Pulmonary artery endothelial cell (primary cell): Measurements from ENCODE around the gene KIF5C. TPM values are rescaled to one million over a fixed set of nuclear protein-coding genes. Genes with fewer than 3 reads are reported as not detected.

Experiments
- DNase-seq: peaks from one replicate; pipeline ENCODE4 v3.0.0-alpha.2; 2011; ENCODE audit warnings: low read depth, low spot score
- total RNA-seq: library from RNA; depleted of rRNA; stranded (reverse); fragments of >200 nt; gene quantifications from 2 replicates; pipeline ENCODE4 v1.2.3, GENCODE V29; 2014

KIF5C gene
- total RNA-seq, 1 donor from 2014 or later, result under 0.01 TPM

DNA sequence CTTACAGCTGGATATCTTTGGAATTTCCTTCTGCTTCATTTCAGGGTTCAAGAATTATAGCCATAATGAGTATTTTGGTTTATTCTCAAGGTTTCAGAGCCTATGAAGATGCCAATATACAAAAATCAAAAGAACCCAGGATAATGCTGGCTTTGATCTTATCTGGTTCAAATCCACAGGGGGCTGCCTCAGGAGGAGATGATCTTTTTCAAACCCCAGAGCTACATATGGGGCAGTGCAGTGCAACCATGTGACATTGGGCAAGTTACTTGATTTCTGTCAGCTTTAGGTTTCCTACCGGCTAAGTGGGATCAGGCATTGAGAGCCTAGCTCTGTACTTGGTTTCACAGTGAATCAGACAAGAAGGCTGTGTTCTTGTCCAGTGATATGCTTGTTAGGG lies 140.5 kb downstream of the KIF5C start:
- DNase-seq, result no peak

DNA sequence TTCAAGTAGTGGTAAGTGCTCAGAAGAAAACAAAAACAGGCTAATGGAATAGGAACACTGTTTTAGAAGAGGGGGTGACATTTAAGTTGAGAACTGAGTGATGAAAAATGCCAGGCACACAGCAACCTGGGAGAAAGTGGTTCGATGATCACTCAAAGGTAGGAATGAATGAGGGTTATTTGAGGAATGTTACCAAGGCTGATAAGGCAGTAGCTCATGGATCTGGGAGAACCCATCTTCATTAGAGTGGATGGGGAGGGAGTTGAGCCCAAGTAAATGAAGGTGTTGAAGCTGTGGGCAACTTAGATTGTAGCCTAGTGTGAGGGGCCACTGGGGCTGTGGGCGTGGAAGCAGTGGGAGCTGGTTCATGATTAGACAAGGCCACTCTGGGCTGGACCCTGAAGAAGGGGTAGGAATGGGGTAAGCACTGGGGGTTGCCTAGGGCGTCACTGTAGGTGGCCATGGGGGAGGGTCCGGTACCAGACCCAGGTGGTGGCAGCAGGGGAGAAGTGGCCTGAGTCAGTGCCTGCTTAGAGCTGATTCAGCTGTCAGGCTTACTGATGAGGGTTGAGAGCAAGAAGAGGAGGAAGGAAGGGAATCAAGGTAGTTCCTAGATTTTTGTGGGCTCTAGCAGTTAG lies 141.0 kb downstream of the KIF5C start:
- DNase-seq, result no peak

DNA sequence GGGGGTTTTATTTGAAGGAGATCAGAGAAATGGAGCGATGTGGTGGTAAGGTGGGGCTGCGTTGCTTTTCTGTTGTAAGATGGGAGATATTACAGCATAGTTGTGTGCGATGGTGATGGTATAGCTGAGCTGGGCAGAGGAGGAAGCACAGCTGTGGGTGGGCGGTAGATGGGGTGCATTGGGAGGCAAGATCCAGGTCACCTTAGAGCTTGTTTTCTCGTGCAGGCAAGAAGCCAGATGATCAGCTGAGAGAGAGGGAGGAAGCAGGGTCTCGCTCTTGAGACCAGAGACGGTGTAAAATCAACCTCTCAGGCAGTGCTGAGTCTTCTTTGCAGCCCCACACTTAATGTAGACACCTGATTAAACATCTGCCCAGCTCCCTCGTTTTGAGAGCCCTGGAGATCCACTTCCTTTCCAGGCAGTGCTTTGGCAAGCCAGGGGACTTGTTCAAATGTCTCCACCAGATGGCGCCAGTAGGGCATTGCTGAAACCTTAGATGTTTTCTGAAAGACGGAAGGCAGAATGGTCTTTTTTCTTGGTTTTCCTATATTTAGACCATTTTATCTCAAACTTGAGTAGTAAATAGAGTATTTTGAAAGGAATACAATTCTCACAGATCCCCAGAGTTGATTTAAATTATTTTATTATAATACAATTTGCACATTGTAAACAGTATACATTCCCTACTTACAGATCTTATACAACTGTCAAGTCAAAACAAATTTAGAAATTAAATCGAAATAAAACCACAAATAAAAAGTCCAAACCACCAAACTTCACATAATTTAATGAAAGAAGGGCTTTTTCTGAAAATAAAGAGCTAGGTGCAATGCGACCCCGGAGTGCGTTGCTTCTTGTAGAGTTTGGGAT lies 142.3 kb downstream of the KIF5C start:
- peak; percentile 32 for DNase-seq

DNA sequence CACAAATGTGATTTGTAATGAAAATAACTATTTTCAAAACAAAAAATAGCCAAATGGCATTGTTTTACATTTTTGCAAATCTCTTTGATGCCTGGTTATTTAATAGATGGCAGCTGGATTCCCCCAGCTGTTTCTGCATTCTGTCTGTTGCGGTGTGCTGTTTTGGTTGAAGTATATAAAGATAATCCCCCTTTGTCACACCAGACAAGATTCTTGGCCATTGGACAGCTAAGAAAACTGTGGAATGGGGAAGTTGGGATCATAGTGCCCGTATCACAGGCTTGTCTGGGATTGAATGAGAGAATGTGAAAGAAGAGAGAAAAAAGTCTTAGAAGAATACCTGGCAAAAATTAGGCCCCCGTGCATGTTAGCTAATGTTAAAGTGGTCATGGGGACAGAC lies 144.0 kb downstream of the KIF5C start:
- no peak for DNase-seq

DNA sequence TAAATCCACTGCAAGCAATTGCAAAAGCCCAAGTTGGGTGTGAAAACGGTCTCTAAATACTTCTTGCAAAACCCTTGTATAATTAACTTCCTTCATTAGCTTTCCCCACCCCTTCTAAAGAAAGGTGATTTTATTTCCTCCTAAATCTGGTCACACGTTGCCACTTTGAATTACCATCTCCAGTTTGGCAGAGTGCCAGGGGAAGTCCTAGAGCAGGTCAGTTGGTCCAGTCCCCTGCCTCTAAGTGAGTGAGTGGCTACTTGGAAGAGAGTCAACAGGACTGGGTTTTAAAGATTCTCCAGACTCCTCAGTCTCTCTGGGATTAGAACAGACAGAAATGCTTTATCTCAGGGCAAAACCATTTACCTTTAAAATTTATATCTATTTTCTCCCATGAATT lies 144.7 kb downstream of the KIF5C start:
- no peak for DNase-seq

DNA sequence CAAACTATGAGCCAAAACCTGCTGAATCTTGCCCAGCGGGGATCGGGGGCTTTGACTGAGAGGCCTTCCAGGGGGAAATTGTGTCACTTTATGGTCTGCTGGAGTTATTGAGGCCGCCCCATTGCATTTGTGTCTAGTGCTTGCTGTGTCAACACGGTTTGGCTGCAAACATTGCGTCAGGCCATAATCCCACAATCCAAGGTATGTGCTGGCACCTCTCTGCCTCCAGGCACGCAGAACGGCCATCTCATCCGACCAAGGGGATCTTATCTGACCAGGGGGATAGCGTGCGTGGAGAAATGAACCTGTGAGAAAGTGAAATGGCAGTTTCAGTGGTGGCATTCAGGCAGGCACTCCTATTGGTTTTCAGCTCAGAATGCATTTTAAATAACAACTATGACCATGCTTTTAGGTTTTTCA lies 145.4 kb downstream of the KIF5C start:
- DNase-seq, result no peak

DNA sequence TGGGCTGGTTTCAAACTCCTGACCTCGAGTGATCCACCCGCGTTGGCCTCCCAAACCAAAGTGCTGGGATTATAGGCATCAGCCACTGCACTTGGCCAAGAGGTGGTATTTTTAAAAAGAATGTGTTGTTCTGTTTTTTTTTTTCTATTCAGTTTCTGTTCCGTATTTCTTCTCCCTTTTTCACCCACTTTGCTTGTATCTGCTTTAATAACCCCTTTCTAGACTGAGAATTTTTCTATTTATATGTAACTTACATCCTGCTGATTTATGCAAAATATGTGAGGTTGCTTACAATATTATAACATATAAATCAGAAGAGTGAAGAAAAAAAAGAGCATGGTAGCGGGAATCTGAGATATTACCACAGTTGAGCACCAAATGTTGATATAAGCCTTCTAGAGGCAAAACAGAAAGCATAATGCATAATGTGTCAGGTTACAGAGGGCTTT lies 146.3 kb downstream of the KIF5C start:
- no peak for DNase-seq

DNA sequence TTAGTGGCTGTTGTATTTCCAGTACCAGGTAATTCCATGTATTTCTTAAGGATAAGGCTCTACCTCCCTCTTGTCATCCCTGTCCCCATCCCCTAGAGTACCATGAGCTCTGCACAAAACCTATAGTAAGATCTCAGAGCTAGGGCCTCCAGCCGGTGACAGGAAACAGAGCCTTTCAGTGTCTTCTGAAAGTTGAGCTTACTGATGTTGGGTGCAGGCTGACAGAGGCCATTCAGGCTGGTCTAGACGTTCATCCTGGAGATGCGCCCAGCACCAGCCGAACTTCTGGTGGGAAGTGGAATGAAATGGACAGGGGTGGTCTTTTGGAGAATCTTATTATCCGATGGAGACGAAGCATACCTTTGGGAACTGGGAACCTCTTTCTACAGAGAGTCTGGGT lies 146.7 kb downstream of the KIF5C start:
- DNase-seq, result no peak

DNA sequence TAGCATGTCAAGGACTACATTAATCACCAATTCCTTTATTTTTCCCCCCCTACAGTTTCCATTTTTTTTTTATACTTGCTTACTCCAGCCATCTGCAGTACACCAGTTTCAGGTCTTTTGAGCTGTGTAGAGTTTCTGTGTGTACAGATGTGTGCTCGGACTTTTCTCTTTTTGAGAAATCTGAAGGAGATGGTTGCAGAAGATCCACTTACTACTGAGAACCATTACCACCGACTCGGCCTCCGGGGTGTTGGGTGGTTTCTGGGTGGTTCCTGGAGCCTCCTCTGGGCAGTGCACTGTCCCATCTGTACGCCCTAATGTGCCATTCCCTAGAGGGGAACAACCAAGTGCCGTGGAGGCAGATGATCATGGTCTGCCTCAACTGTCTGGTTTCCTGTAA lies 148.1 kb downstream of the KIF5C start:
- DNase-seq, result no peak

DNA sequence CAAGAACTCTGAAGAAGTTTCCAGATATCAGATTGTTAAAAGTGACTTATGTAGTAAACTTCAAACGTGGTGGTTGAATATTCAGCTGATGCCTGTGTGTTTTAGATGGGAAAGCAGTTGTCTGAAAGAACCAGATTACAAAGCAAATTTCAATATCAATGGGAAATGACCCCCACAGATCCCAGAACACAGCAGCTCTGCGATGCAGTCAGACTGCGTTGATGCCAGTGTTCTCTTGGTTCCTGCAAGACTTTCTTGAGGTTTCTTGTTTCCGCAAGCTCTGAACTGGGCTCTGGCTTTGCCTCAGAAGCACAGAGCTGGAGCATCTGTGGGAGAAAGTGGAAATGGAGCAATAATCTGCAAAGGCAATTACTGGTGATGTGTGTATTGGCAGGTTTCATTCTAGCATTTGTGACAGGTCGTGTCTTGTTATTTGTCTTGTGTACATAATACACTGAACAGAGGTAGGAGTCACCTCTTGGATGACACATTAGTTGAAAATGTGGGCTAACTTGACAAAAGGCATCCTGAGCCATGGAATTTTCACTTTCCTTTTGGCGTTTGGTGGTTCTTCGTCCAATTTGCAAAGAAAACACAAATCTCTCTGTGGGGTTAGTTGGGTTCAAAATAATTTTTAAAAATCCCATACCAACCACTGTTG lies 152.7 kb downstream of the KIF5C start:
- no peak for DNase-seq

DNA sequence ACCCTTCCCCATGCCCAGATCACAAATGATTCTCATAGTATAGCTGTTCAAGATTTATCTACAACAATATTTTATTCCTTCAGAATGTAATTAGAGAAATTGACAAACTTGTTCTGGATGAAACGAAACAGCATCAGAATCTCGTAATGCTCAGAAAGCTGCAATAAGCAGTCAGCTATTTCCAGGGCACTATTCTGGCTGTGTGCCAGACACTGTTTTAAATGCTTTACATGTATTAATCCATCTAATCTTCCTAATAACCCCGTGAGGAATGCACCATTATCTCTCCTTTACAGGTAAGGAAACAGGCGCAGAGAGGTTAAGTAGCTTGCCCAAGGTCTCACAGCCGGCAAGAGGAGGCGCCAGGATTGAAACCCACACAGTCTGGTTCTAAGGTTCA lies 153.3 kb downstream of the KIF5C start:
- DNase-seq, result no peak

DNA sequence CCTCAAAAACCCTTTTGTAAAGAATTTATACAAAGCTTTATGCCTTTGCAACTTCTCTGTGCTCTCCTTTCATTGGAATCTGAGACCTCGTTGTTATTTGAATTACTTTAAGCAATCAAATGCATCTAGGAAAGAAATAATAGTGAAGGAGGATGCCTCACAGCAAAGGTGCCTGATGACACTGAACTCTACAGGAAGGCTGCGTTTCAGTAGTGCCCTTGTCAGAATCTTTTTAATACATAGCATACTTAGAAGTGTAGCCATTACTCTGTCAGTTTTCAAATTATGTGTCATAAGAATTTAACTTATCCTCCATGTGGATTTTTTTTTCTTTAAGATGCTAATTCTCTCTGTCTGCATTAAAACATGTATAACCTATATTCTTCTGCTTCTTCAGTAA lies 153.9 kb downstream of the KIF5C start:
- no peak for DNase-seq

DNA sequence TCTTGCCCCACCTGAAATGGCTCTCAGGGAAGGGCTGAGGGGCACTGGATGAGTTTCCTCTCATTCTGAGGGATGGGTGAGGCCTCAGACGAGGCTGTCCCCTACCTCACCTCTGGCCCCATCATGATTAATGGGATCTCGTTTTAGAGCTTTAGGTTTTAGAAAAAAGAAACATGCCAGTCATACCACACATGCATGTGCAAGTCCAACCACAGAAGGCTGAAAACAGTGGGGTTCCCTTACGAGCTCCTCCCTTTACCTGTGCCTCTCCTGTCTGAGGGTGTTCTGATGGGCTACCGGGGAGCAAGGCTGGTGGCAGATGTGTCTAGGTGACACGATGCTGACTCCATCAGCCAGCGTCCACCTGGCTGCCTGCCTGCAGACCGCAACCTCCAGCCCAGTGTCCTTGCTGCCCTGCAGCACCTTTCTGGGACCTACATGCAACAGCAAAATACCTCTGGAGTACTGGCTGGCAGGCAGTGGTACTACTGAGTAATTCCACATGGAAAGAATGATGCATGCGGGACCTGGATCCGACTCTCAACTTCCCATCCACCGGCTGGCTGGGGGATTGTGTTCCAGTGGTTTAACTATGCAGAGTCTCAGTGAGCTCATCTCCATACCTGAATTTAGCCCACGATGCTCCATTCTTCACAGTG lies 154.4 kb downstream of the KIF5C start:
- no peak for DNase-seq

DNA sequence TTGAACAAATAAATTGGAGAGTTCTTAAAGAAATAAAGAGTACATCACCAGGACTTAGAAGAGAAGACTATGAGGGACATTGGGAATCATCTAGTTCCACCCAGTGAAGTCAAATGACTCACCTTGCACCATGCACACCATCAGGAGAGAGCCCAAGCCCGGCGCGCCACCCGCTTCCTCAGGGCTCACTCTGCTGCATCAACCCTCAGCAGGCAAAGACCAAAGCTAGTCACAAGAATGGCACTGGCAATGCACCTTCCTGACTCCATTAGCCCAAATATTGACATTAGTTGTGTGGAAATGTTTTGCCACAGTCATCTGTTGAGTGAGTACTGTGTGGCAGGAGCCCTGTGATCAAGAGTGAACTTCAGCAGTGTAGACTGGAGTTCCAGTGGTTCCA lies 156.4 kb downstream of the KIF5C start:
- no peak for DNase-seq

DNA sequence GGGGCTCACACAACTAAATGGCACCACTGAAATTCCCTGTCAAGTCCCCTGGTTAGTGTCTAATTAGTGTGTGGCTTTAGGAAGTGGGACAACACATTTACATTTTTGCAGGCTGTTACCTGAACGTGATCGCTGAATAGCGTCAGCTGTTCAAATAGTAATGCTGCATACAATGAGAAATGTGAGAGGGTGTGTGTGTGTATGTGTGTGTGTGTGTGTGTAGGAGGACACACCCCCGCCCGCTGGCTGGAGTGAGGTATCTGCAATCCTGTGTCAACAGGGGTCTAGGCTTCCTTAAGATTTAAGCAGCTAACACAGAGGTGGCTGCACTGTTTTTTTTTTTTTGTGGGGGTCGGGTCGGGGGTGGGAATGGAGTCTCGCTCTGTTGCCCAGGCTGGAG lies 158.7 kb downstream of the KIF5C start:
- DNase-seq, result no peak

DNA sequence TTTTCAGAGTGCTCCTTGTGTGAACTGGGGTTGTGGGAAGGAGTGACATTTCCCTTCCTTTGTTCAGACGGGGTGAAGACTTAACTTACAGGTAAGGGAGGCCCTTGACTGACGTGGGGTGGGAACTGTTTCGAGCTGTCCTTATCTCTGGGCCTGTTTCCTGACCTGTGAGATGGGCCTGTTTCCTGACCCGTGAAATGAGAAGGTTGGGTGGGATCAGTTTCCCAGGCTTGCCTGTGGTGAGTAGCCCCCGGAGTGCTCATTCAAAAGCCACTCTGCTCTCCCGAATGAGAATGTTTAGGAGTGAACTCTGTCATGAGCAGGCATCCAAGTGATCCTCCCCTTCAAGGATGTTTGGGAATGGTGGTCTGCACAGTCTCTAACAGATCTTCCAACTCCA lies 159.4 kb downstream of the KIF5C start:
- no peak for DNase-seq

DNA sequence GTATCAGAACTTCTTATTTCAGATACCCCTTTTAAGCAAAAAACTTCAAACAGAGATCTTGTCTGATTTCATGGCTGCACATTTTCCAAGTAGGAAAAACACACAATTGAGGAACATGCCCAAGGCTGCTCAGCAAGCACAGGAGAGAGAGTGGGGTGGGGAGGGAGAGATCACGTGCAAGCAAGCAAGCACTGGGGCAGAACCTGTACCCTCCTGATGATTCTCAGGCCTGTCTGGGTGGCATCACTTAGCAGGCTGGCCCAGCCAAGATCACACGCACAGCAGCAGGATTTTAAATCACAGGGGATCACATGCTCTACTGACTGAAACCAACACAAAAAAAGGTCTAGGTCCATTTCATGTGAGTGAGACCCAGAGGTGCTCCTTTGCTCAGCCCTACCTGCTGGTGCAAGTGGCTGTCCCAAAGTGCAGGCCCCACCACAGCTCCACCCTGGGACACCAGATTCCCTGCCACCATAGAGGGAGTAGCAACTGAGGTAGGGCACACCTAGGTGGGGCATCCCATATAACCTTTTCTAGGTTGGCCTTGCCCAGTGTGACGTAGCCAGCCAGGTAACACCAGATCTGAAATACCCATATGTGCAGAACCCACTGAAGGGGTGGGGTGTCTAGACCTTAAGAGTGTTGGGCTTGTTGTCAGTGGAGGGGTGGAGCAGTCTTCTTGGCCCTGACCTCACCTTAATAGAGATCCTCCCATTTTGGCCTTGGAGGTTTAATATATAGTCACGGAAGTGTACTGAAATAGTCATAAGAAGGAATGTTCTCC lies 161.7 kb downstream of the KIF5C start:
- no peak for DNase-seq

DNA sequence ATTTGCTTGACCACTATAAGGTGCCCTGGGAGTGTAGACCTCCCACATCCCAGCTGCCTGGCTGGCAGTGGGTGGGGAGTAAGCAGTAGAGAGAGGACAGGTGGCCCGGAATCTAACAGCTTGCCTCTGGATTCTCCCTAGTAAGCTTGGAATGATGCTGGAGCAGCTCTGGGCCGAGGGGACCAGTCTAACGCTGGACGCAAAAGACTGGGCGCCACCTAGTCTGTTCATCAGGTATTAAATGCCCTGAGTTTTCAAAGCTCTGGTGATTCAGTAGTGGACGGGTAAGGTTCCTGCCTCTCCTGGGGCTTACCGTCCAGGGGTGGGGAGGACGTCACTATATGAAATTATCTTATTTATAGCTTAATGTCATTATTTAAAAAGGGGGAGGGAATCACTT lies 162.8 kb downstream of the KIF5C start:
- no peak for DNase-seq

DNA sequence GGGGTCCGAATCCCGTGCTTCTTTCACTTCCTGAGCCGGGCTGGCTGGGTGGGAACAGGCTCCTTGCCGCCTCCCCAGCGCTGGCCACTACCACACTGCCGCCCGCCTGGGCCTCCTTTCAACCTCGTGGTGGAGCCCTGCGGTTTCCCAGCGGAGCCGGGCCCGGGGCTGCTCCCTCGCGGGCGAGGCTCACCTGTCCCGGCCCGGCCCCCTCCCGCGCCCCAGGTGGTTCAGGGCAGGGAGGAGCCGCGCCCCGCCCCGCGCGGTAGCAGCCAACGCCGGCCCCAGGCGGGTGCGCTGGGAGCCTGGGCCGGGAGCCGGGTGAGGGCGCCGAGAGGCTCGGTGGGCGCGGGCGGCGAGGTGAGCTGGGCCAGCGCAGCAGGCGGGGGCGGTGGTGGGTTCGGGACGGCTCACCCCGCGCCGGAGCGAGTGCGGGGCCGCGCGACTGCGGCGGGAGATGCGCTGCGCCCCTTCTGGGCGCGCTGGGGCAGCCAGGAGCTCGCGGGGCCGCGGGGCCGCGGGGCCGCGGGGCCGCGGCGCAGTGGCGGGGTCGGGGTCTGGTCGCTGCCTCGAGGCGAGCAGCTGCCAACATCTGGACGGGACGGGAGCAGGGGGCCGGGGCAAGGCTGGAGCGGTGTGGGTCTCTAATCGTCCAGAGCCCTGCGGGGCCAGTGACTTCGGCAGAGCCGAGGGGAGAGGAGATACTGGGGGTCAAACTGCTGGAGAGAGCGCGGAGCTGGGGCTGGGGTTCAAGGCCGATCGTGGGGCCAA lies 163.6 kb downstream of the KIF5C start, which contains the start of gene LYPD6B:
LYPD6B (plus strand) TSS at position 258 of the 771 bp plus-strand sequence. CDS start 92,250 bp downstream, outside the sequence.
- DNase-seq, result no peak

DNA sequence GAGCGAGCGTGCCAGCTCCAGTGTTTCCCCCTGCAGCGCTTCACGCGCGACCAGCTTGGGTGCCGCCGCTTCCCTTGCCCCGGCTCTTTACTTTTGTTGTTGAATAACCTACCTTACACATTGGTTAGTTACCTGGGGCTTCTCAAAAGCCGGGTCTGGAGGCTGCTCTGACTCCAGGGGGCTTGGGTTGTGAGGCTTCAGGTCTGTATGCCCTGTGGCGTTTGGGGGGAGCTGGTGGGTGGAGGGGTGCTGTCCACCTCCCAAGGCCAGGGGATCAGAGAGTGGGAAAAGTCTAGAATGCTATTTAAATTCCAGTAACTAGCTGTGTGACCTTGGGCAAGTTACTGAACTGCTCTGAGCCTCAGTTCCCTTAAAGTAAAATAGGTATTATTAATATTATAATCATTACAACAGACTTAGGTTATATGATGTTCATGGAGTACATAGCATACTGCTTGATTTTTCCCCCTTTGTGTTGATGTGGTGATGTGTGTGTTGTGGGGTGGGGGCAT lies 164.2 kb downstream of the KIF5C start:
- DNase-seq, result no peak
